Thyroid gland (tissue), 4 donors: ENCODE data around the gene AGPAT2. TPM values are rescaled to one million over a fixed set of nuclear protein-coding genes. Genes with fewer than 3 reads are reported as not detected.

ENCODE experiments used
- DNase-seq, 2 donors: peaks; one replicate each; pipeline ENCODE4 v3.0.0-alpha.2; 2019
- H3K27ac ChIP-seq, 3 donors: fragments of 200-600 bp; sonication (generic); 1 replicate in 2 of 3; 2 replicates in 1 of 3; pipeline ENCODE4 v1.5.1; 2016 to 2019; ENCODE audit warnings: mild to moderate bottlenecking in 1 of 3, moderate library complexity in 1 of 3
- H3K27me3 ChIP-seq: fragments of 200-600 bp; sonication (generic); one replicate; pipeline ENCODE4 v1.5.1; 2019
- H3K36me3 ChIP-seq, 2 donors: fragments of 200-600 bp; sonication (generic); one replicate each; pipeline ENCODE4 v1.5.1; 2016 to 2019
- H3K4me1 ChIP-seq, 2 donors: fragments of 200-600 bp; sonication (generic); one replicate each; pipeline ENCODE4 v1.5.1; 2017 to 2019
- H3K4me3 ChIP-seq, 3 donors: fragments of 200-600 bp; sonication (generic); replicated peaks in 1 of 3; 1 replicate in 2 of 3; 2 replicates in 1 of 3; pipeline ENCODE4 v1.5.1; 2016; ENCODE audit warnings: mild to moderate bottlenecking in 1 of 3
- H3K9me3 ChIP-seq: fragments of 200-600 bp; sonication (generic); one replicate; pipeline ENCODE4 v1.5.1; 2017
- POLR2A ChIP-seq, 2 donors: fragments of 450-650 bp; IDR thresholded peaks; one replicate each; pipeline ENCODE4 v1.6.1; 2017; ENCODE audit warnings: antibody characterized with exemption in 2 of 2, mild to moderate bottlenecking in 2 of 2, moderate library complexity in 1 of 2
- WGBS, 2 donors: methylation state at CpG; one replicate each; pipeline ENCODE4 v1.1.5; 2017; 5-methylcytosine and 5-hydroxymethylcytosine counted together
- intact Hi-C: fragments of 100-400 bp; cut with DNase I; formaldehyde crosslinking; loops from one replicate; pipeline ENCODE4 v1.15.1; 2023
- total RNA-seq, 4 donors: library from RNA; depleted of rRNA; stranded (reverse); fragments of >200 nt; gene quantifications; one replicate each; pipeline ENCODE4 v1.2.3, GENCODE V29; 2016
- TF ChIP-seq, protein P1 (sequence below), 6 experiments: fragments of 200-600 bp in 3 of 6; fragments of 450-650 bp in 3 of 6; sonication (generic) in 3 of 6; IDR thresholded peaks; one replicate each; pipeline ENCODE4 v1.5.1; 2016 to 2019; ENCODE audit warnings: antibody characterized with exemption in 6 of 6, mild to moderate bottlenecking in 2 of 6, inconsistent platforms in 1 of 6, moderate library complexity in 1 of 6

AGPAT2 gene
- total RNA-seq, 4 donors from 2014 or later = 58.6 to 78.7 (median 72.0) TPM

GRCh38 chr9:136694163-136694871 is 7.1 kb upstream of the AGPAT2 start:
- Histone ChIP-seq H3K9me3 (no peaks in the 10 kb centered on the region), H3K4me1 (peaks cover 47 to 82% of the 10 kb centered on the region in 2 donors), H3K4me3 (no peak overlapping the region), H3K27me3 (no peaks in the 10 kb centered on the region), H3K36me3 (no peaks in the 10 kb centered on the region), H3K27ac (peak overlapping the region; percentile 69 to 75 (median 75))
- TF ChIP-seq, protein P1, sequence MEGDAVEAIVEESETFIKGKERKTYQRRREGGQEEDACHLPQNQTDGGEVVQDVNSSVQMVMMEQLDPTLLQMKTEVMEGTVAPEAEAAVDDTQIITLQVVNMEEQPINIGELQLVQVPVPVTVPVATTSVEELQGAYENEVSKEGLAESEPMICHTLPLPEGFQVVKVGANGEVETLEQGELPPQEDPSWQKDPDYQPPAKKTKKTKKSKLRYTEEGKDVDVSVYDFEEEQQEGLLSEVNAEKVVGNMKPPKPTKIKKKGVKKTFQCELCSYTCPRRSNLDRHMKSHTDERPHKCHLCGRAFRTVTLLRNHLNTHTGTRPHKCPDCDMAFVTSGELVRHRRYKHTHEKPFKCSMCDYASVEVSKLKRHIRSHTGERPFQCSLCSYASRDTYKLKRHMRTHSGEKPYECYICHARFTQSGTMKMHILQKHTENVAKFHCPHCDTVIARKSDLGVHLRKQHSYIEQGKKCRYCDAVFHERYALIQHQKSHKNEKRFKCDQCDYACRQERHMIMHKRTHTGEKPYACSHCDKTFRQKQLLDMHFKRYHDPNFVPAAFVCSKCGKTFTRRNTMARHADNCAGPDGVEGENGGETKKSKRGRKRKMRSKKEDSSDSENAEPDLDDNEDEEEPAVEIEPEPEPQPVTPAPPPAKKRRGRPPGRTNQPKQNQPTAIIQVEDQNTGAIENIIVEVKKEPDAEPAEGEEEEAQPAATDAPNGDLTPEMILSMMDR (IDR thresholded peaks at IDR 0.05) = peak; percentile 18 to 71 (median 52)
- no peak for TF ChIP-seq POLR2A (IDR thresholded peaks at IDR 0.05)
- WGBS, 2 donors = 31 to 37% methylated on average over 24 to 32 of the region's 32 CpGs
- intact Hi-C loops = no loop called here
- DNase-seq = peak; percentile 56 to 67

- DNase-seq = peak; percentile 91
- Histone ChIP-seq H3K27me3 (no peaks in the 10 kb centered on the region), H3K9me3 (no peaks in the 10 kb centered on the region), H3K4me1 (peaks cover 47 to 89% of the 10 kb centered on the region in 2 donors), H3K36me3 (no peaks in the 10 kb centered on the region), H3K4me3 (no peak overlapping the region), H3K27ac (peak overlapping the region; percentile 69 to 75 (median 75))
- intact Hi-C loops = no loop called here
- 63 to 90% methylated on average over 5 to 12 of the region's 15 CpGs for WGBS, 2 donors
- TF ChIP-seq, protein P1 (IDR thresholded peaks at IDR 0.05) = no peak
- TF ChIP-seq POLR2A (IDR thresholded peaks at IDR 0.05) = no peak
Observed at GRCh38 chr9:136693490-136694162, 6.4 kb upstream of the AGPAT2 start.

DNA sequence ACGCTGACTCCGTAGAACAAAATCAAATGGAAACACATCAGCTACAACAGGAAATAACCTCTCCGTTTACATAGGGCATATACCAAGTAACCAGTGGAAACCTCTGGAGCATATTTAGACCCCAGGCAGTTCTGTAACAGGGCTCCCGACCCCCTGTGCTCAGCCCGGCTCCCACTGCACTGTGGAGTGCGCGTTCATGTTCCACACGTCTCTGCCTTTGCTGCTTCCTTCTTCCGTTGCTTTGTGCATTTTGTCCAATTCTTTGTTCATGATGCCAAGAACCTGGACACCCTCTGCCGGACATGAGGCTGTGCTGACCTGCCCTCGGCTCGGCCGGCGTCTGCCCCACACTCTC is 5.9 kb upstream of the AGPAT2 start:
- intact Hi-C loops = no loop called here
- Histone ChIP-seq H3K27ac (peak overlapping the region; percentile 69 to 75 (median 75)), H3K4me3 (no peak overlapping the region), H3K4me1 (peaks cover 49 to 94% of the 10 kb centered on the region in 2 donors), H3K27me3 (no peaks in the 10 kb centered on the region), H3K9me3 (no peaks in the 10 kb centered on the region), H3K36me3 (no peaks in the 10 kb centered on the region)
- DNase-seq = no peak
- 74% methylated on average over 14 of the region's 14 CpGs for WGBS, 2 donors
- TF ChIP-seq POLR2A (IDR thresholded peaks at IDR 0.05) = no peak
- TF ChIP-seq, protein P1 (IDR thresholded peaks at IDR 0.05) = no peak

GRCh38 chr9:136692185-136693134 is 5.2 kb upstream of the AGPAT2 start:
- no peak for TF ChIP-seq POLR2A (IDR thresholded peaks at IDR 0.05)
- TF ChIP-seq, protein P1 (IDR thresholded peaks at IDR 0.05) = no peak
- Histone ChIP-seq H3K27me3 (no peaks in the 10 kb centered on the region), H3K9me3 (no peaks in the 10 kb centered on the region), H3K36me3 (no peaks in the 10 kb centered on the region), H3K4me1 (peaks cover 56 to 94% of the 10 kb centered on the region in 2 donors), H3K27ac (peak overlapping the region in 2 of 3 donors; percentile 17 to 75), H3K4me3 (no peak overlapping the region)
- intact Hi-C loops = no loop called here
- 89 to 91% methylated on average over 39 to 46 of the region's 46 CpGs for whole genome bisulfite sequencing, 2 donors
- no peak for DNase-seq
